HG02885 (cell line): ENCODE results near the gene ANKRD2.

Experiments
- ATAC-seq: cut with Tn5 transposase; IDR thresholded peaks from one replicate; pipeline ENCODE4 v1.9.1; 2021; ENCODE audit warnings: mild to moderate bottlenecking; ENCODE audit not compliant: unreplicated experiment, poor library complexity

The ANKRD2 gene

GRCh38 chr10:97590082-97590747 is 17.6 kb downstream of the ANKRD2 start:
- no peak for ATAC-seq

- no peak for ATAC-seq
These were observed 18.3 kb downstream of the ANKRD2 start for GRCh38 chr10:97590748-97591495.

- no peak for ATAC-seq
These were observed 20.8 kb downstream of the ANKRD2 start for GRCh38 chr10:97593421-97593820.

- ATAC-seq: no peak
These were observed 23.8 kb downstream of the ANKRD2 start for GRCh38 chr10:97596101-97597082.

- ATAC-seq: no peak
These were observed 25.2 kb downstream of the ANKRD2 start for GRCh38 chr10:97597778-97598177.

- ATAC-seq: no peak
These were observed 26.1 kb downstream of the ANKRD2 start for GRCh38 chr10:97598407-97599271.

GRCh38 chr10:97599272-97599619 is 26.7 kb downstream of the ANKRD2 start:
- ATAC-seq: no peak

GRCh38 chr10:97600616-97601015 is 28.0 kb downstream of the ANKRD2 start:
- no peak for ATAC-seq

GRCh38 chr10:97601268-97602215 is 29.0 kb downstream of the ANKRD2 start:
- no peak for ATAC-seq

GRCh38 chr10:97607095-97607636 is 34.6 kb downstream of the ANKRD2 start:
- ATAC-seq: no peak

- no peak for ATAC-seq
These were observed 36.5 kb downstream of the ANKRD2 start for GRCh38 chr10:97608991-97609561.

- no peak for ATAC-seq
These were observed 38.9 kb downstream of the ANKRD2 start for GRCh38 chr10:97611473-97611872.

- no peak for ATAC-seq
These were observed 39.8 kb downstream of the ANKRD2 start for GRCh38 chr10:97612386-97612785.

- no peak for ATAC-seq
These were observed 45.7 kb downstream of the ANKRD2 start for GRCh38 chr10:97618285-97618684.

- ATAC-seq: no peak
These were observed 46.2 kb downstream of the ANKRD2 start for GRCh38 chr10:97618733-97619132.

- ATAC-seq: no peak
These were observed 50.7 kb downstream of the ANKRD2 start for GRCh38 chr10:97623277-97623676.

GRCh38 chr10:97627731-97628130 is 55.2 kb downstream of the ANKRD2 start:
- ATAC-seq: no peak

- no peak for ATAC-seq
These were observed 55.6 kb downstream of the ANKRD2 start for GRCh38 chr10:97628228-97628627.
